HG03025 (cell line): ENCODE data around the gene GADD45B.
"Not testable (repeated sequence)": the region's sequence is repeated elsewhere in the genome, so short reads cannot be mapped to it uniquely, and the experiment has no call there.

Source experiments
- ATAC-seq: cut with Tn5 transposase; IDR thresholded peaks from one replicate; pipeline ENCODE4 v1.9.1; 2021; ENCODE audit warnings: mild to moderate bottlenecking, moderate library complexity; ENCODE audit not compliant: unreplicated experiment, low FRiP score

GADD45B gene

GRCh38 chr19:2484178-2484937, 8.4 kb downstream of the GADD45B start:
- ATAC-seq: no peak

- no peak for ATAC-seq
Observed at GRCh38 chr19:2485428-2485827, 9.5 kb downstream of the GADD45B start.

- ATAC-seq: no peak
Observed at GRCh38 chr19:2487090-2487489, 11.2 kb downstream of the GADD45B start.

GRCh38 chr19:2487842-2488241, 11.9 kb downstream of the GADD45B start:
- no peak for ATAC-seq

- no peak for ATAC-seq
Observed at GRCh38 chr19:2488405-2488941, 12.5 kb downstream of the GADD45B start.

- no peak for ATAC-seq
Observed at GRCh38 chr19:2488942-2489731, 13.2 kb downstream of the GADD45B start.

GRCh38 chr19:2490659-2491058, 14.7 kb downstream of the GADD45B start:
- no peak for ATAC-seq

- ATAC-seq: no peak
Observed at GRCh38 chr19:2491130-2491801, 15.3 kb downstream of the GADD45B start.

- no peak for ATAC-seq
Observed at GRCh38 chr19:2492870-2493269, 16.9 kb downstream of the GADD45B start.

- ATAC-seq: not testable (repeated sequence)
Observed at GRCh38 chr19:2493448-2493847, 17.5 kb downstream of the GADD45B start.

- no peak for ATAC-seq
Observed at GRCh38 chr19:2494084-2494446, 18.1 kb downstream of the GADD45B start.

GRCh38 chr19:2494447-2495129, 18.7 kb downstream of the GADD45B start:
- ATAC-seq: no peak

GRCh38 chr19:2495130-2495641, 19.3 kb downstream of the GADD45B start:
- no peak for ATAC-seq

GRCh38 chr19:2495651-2496316, 19.9 kb downstream of the GADD45B start:
- ATAC-seq: no peak

GRCh38 chr19:2497186-2497585, 21.3 kb downstream of the GADD45B start:
- ATAC-seq: no peak

GRCh38 chr19:2500156-2500555, 24.2 kb downstream of the GADD45B start:
- no peak for ATAC-seq

- no peak for ATAC-seq
Observed at GRCh38 chr19:2500841-2501261, 24.9 kb downstream of the GADD45B start.

- ATAC-seq: no peak
Observed at GRCh38 chr19:2503521-2504109, 27.7 kb downstream of the GADD45B start.

GRCh38 chr19:2506656-2507055, 30.7 kb downstream of the GADD45B start:
- not testable (repeated sequence) for ATAC-seq
